K562 (cell line): Measurements from ENCODE around the gene LRRC71. TPM values are rescaled to one million over a fixed set of nuclear protein-coding genes. Genes with fewer than 3 reads are reported as not detected.

Experiments
- CBFA2T2 ChIP-seq: fragments of 450-650 bp; conservative IDR thresholded peaks from 2 replicates; pipeline ENCODE4 v1.6.1; 2017; ENCODE audit warnings: mild to moderate bottlenecking
- ELK1 ChIP-seq: sonication (generic); formaldehyde crosslinking; IDR thresholded peaks from 2 replicates; pipeline ENCODE4 v1.8.1; 2022; ENCODE audit warnings: missing genetic modification reagents
- ESRRB ChIP-seq: fragments of 250-450 bp; sonication (Bioruptor Pico); IDR thresholded peaks from 2 replicates; pipeline ENCODE4 v1.5.0; 2020; ENCODE audit warnings: mild to moderate bottlenecking, moderate library complexity, borderline replicate concordance
- GTF2E2 ChIP-seq: fragments of 200-800 bp; sonication (Bioruptor generic); IDR thresholded peaks from 2 replicates; pipeline ENCODE4 v1.6.1; 2016; ENCODE audit warnings: missing genetic modification characterization, missing compliant biosample characterization
- MYNN ChIP-seq, 2 experiments: sonication (generic); formaldehyde crosslinking in 1 of 2; IDR thresholded peaks; 2 replicates each; pipeline versions ENCODE4 v1.5.0 to v1.6.1; 2016 to 2020; ENCODE audit warnings: antibody characterized with exemption in 1 of 2, missing genetic modification reagents in 1 of 2
- POLR2AphosphoS5 ChIP-seq: IDR thresholded peaks from 2 replicates; pipeline ENCODE4 v1.6.1; 2011; ENCODE audit warnings: mild to moderate bottlenecking, low read depth, low read length, moderate library complexity; ENCODE audit not compliant: control insufficient read depth, insufficient read depth
- RCOR1 ChIP-seq, 2 experiments: IDR thresholded peaks; 2 replicates each; pipeline ENCODE4 v1.6.1; 2012; ENCODE audit warnings: low read depth in 2 of 2, low read length in 2 of 2, borderline replicate concordance in 1 of 2, improper control_type of control experiment in 1 of 2
- SMC3 ChIP-seq: conservative IDR thresholded peaks from 2 replicates; pipeline ENCODE4 v1.6.1; 2011; ENCODE audit warnings: low read depth, low read length, improper control_type of control experiment; ENCODE audit not compliant: insufficient read depth
- SOX6 ChIP-seq: fragments of 450-650 bp; IDR thresholded peaks from 2 replicates; pipeline ENCODE4 v1.6.1; 2014; ENCODE audit warnings: mild to moderate bottlenecking
- SP1 ChIP-seq: sonication (generic); formaldehyde crosslinking; IDR thresholded peaks from 2 replicates; pipeline ENCODE4 v1.8.1; 2022; ENCODE audit warnings: mild to moderate bottlenecking, missing genetic modification reagents
- SRSF3 ChIP-seq: fragments of 200-400 bp; formaldehyde crosslinking; IDR thresholded peaks from 2 replicates; pipeline ENCODE4 v1.6.1; 2016; ENCODE audit warnings: mild to moderate bottlenecking, low read length, moderate library complexity; ENCODE audit not compliant: insufficient read depth
- ZFP36 ChIP-seq: fragments of 150-350 bp; IDR thresholded peaks from 2 replicates; pipeline ENCODE4 v1.6.1; 2018; ENCODE audit warnings: low read length, low read depth; ENCODE audit not compliant: partially characterized antibody
- ZFX ChIP-seq: sonication (generic); formaldehyde crosslinking; IDR thresholded peaks from 2 replicates; pipeline ENCODE4 v1.8.0; 2022; ENCODE audit warnings: mild to moderate bottlenecking, missing genetic modification reagents, moderate library complexity
- ZNF766 ChIP-seq: fragments of 200-800 bp; sonication (Bioruptor generic); conservative IDR thresholded peaks from 2 replicates; pipeline ENCODE4 v1.6.1; 2016; ENCODE audit warnings: missing genetic modification characterization, missing compliant biosample characterization
- polyA plus RNA-seq, 8 experiments: library from polyadenylated mRNA; depleted of rRNA in 4 of 8; stranded (reverse) in 5 of 8; unstranded in 3 of 8; fragments of >200 nt; fragmentation: Nextera tagmentation in 2 of 8; fragmentation: Illumina TruSeq in 1 of 8; extraction: Ambion mirVana in 2 of 8; extraction: Trizol in 1 of 8; gene quantifications; 2 replicates each; pipeline versions ENCODE4 v1.2.1 to v1.2.3, GENCODE V29; 2011 to 2014; ENCODE audit warnings: inconsistent platforms in 1 of 8, missing spikeins in 1 of 8
- total RNA-seq, 7 experiments: library from RNA; depleted of rRNA in 6 of 7; stranded (reverse); fragments of >200 nt in 6 of 7; fragmentation: Illumina TruSeq in 2 of 7; extraction: Trizol in 2 of 7; gene quantifications; 2 replicates each; pipeline versions ENCODE4 v1.2.1 to v1.2.3, GENCODE V29; 2011 to 2021; ENCODE audit warnings: low replicate concordance in 1 of 7
- TF ChIP-seq, protein P1 (sequence below), 2 experiments: fragments of 450-650 bp; conservative IDR thresholded peaks; 2 replicates each; pipeline ENCODE4 v1.6.1; 2017; ENCODE audit warnings: mild to moderate bottlenecking in 2 of 2, moderate library complexity in 2 of 2
- TF ChIP-seq, protein P2 (sequence below): IDR thresholded peaks from 2 replicates; pipeline ENCODE4 v1.6.1; 2014; ENCODE audit warnings: antibody characterized with exemption
- TF ChIP-seq, protein P3 (sequence below): fragments of 450-650 bp; IDR thresholded peaks from 2 replicates; pipeline ENCODE4 v1.6.1; 2016; ENCODE audit warnings: antibody characterized with exemption
- TF ChIP-seq, protein P4 (sequence below): fragments of 450-650 bp; formaldehyde crosslinking; IDR thresholded peaks from 2 replicates; pipeline ENCODE4 v1.4.0; 2020; ENCODE audit warnings: mild to moderate bottlenecking, moderate library complexity
- TF ChIP-seq, protein P5 (sequence below): sonication (generic); formaldehyde crosslinking; IDR thresholded peaks from 2 replicates; pipeline ENCODE4 v1.9.0; 2022; ENCODE audit warnings: mild to moderate bottlenecking, missing genetic modification reagents

LRRC71 gene
- total and polyA plus RNA-seq, 9 of the 15 experiments (the other 6 are each of a cell fraction or from before 2014, with no cell fraction given) = 0.06 to 1.2 (median 0.51) TPM; not detected in 1

DNA sequence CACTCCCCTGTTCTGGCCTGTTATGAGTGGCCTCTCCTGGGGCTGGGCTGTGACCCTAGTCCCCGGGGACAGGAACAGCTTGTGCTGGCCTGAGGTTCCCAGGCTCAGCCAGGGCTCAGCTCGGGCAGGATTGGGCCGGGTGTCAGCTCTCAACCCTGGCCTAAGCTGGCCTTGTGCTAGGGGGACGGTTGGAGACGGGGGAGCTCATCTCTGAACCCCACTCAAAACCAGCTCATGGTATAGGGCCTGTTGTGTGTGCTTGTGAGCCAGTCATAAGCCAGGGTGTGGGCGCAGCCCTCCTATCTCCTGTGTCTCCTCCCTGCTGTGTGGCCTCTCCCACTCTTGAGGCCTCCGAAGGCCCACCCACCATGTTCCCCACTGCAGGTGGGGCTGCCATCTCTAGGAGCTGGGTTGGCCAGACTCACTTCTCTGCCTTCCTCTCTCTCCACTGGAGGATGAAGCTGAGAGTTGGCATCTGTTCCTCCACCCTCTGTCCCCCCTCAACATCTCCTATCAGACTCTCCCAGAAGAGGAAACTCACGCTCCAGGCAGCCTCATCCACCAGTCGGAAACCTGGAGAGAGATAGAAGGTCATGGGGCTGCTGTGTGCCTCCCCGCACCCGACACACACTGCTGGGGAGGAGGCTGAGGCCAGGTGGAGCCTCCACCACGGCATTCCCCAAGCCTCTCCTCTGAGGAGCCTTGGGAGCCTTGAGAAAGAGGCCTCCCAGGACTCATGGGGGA is 25.5 kb upstream of the LRRC71 start (continued):
- TF ChIP-seq ELK1 (CRISPR knock-in tag) (no peak), CBFA2T2 (peak; percentile 88), SOX6 (peak; percentile 36; the same call in 1 of the 2 replicates), ZFP36 (peak; percentile 36), ZNF766 (peak; percentile 61; the same call in 1 of the 2 replicates), SMC3 (no peak), SRSF3 (no peak), ZFX (peak; percentile 61), ESRRB (no peak), SP1 (CRISPR knock-in tag) (peak; percentile 60; the same call in 1 of the 2 replicates), POLR2AphosphoS5 (peak; percentile 69), RCOR1 (IDR thresholded peaks at IDR 0.05; ENCODE audit: borderline replicate concordance in 1 of 2, low read depth in 2 of 2, low read length in 2 of 2) (peak in 1 of 2 experiments; percentile 70; a peak in 2 of 4 replicates), MYNN (IDR thresholded peaks at IDR 0.05) (peak; percentile 76; the same call in 1 of the 2 replicates), MYNN (CRISPR knock-in tag; IDR thresholded peaks at IDR 0.05) (no peak), GTF2E2 (tag) (no peak; the same call in 1 of the 2 replicates)
- TF ChIP-seq, protein P1, sequence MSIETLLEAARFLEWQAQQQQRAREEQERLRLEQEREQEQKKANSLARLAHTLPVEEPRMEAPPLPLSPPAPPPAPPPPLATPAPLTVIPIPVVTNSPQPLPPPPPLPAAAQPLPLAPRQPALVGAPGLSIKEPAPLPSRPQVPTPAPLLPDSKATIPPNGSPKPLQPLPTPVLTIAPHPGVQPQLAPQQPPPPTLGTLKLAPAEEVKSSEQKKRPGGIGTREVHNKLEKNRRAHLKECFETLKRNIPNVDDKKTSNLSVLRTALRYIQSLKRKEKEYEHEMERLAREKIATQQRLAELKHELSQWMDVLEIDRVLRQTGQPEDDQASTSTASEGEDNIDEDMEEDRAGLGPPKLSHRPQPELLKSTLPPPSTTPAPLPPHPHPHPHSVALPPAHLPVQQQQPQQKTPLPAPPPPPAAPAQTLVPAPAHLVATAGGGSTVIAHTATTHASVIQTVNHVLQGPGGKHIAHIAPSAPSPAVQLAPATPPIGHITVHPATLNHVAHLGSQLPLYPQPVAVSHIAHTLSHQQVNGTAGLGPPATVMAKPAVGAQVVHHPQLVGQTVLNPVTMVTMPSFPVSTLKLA (conservative IDR thresholded peaks at IDR 0.05) = 0 out of 4 replicates have a peak, but pooled peaks of 1 of the 2 experiments have one; percentile 44
- TF ChIP-seq, protein P2, sequence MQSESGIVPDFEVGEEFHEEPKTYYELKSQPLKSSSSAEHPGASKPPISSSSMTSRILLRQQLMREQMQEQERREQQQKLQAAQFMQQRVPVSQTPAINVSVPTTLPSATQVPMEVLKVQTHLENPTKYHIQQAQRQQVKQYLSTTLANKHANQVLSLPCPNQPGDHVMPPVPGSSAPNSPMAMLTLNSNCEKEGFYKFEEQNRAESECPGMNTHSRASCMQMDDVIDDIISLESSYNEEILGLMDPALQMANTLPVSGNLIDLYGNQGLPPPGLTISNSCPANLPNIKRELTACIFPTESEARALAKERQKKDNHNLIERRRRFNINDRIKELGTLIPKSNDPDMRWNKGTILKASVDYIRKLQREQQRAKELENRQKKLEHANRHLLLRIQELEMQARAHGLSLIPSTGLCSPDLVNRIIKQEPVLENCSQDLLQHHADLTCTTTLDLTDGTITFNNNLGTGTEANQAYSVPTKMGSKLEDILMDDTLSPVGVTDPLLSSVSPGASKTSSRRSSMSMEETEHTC = peak; percentile 66; the same call in 1 of the 2 replicates
- TF ChIP-seq, protein P3, sequence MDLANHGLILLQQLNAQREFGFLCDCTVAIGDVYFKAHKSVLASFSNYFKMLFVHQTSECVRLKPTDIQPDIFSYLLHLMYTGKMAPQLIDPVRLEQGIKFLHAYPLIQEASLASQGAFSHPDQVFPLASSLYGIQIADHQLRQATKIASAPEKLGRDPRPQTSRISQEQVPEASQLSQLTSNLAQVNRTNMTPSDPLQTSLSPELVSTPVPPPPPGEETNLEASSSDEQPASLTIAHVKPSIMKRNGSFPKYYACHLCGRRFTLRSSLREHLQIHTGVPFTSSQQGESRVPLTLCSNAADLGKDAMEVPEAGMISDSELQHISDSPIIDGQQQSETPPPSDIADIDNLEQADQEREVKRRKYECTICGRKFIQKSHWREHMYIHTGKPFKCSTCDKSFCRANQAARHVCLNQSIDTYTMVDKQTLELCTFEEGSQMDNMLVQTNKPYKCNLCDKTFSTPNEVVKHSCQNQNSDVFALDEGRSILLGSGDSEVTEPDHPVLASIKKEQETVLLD = peak; percentile 69; the same call in 1 of the 2 replicates
- TF ChIP-seq, protein P4, sequence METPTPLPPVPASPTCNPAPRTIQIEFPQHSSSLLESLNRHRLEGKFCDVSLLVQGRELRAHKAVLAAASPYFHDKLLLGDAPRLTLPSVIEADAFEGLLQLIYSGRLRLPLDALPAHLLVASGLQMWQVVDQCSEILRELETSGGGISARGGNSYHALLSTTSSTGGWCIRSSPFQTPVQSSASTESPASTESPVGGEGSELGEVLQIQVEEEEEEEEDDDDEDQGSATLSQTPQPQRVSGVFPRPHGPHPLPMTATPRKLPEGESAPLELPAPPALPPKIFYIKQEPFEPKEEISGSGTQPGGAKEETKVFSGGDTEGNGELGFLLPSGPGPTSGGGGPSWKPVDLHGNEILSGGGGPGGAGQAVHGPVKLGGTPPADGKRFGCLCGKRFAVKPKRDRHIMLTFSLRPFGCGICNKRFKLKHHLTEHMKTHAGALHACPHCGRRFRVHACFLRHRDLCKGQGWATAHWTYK (CRISPR knock-in tag) = 0 out of 2 replicates have a peak, but pooled peaks have one; percentile 10
- TF ChIP-seq, protein P5, sequence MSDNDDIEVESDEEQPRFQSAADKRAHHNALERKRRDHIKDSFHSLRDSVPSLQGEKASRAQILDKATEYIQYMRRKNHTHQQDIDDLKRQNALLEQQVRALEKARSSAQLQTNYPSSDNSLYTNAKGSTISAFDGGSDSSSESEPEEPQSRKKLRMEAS (CRISPR knock-in tag) = peak; percentile 51
